Activated CD4-positive, alpha-beta T cell treated with anti-CD3 and anti-CD28 coated beads, Interleukin-2, amount 10 ng/mL, durations not matched to agents 7 days and 5 days (primary cell): ENCODE data around the gene LRP3. TPM values are rescaled to one million over a fixed set of nuclear protein-coding genes. Genes with fewer than 3 reads are reported as not detected.
"Not testable (repeated sequence)": the region's sequence is repeated elsewhere in the genome, so short reads cannot be mapped to it uniquely, and the experiment has no call there.

Experiments used
- CTCF ChIA-PET: fragments of 350-600 bp; sonication (Branson Sonifier 250); formaldehyde crosslinking; loops from one replicate; lab custom pipeline; 2021; ENCODE audit warnings: antibody characterized with exemption; lab: Charles Lee
- POLR2A ChIA-PET: fragments of 350-600 bp; sonication (Branson Sonifier 250); formaldehyde crosslinking; loops from one replicate; lab custom pipeline; 2021; ENCODE audit warnings: antibody characterized with exemption; lab: Charles Lee
- DNase-seq: peaks from one replicate; pipeline ENCODE4 v3.0.0-alpha.2; 2020
- H3K27ac Mint-ChIP-seq: one replicate; pipeline ENCODE4 v1.8.0; 2021; ENCODE audit warnings: mild to moderate bottlenecking, moderate library complexity, mixed read lengths
- H3K27me3 Mint-ChIP-seq: one replicate; pipeline ENCODE4 v1.8.0; 2021; ENCODE audit warnings: mixed read lengths
- H3K36me3 Mint-ChIP-seq: one replicate; pipeline ENCODE4 v1.8.0; 2021; ENCODE audit warnings: low read depth, mixed read lengths
- H3K4me1 Mint-ChIP-seq: one replicate; pipeline ENCODE4 v1.8.0; 2021; ENCODE audit warnings: mixed read lengths
- H3K4me3 Mint-ChIP-seq: one replicate; pipeline ENCODE4 v1.8.0; 2021; ENCODE audit warnings: mild to moderate bottlenecking, moderate library complexity, mixed read lengths
- H3K9me3 Mint-ChIP-seq: one replicate; pipeline ENCODE4 v1.8.0; 2021; ENCODE audit warnings: mixed read lengths
- total RNA-seq, 2 experiments: library from RNA; stranded (reverse); gene quantifications; one replicate each; pipeline ENCODE4 v1.2.3, GENCODE V29; 2021

The LRP3 gene
- total RNA-seq, 2 experiments from 2014 or later: 0.08 to 0.20 TPM

- Mint-ChIP-seq H3K36me3 (peaks cover 6% of the 10 kb centered on the region), H3K9me3 (no peaks in the 10 kb centered on the region), H3K27me3 (peaks cover 2% of the 10 kb centered on the region), H3K4me3 (peak overlapping the region; percentile 91), H3K4me1 (peaks cover 36% of the 10 kb centered on the region), H3K27ac (peak overlapping the region; percentile 95)
- ChIA-PET POLR2A (interaction anchor here (0.6 to 1.9 kb wide), 4 partner anchors 13 to 42 kb away, joined by 3 to 12 read pairs (median 3); no protein-coding TSS in a partner anchor), CTCF (interaction anchor here (0.6 to 5.3 kb wide), 15 partner anchors 9 to 239 kb away, joined by 3 to 58 read pairs (median 5); no protein-coding TSS in a partner anchor)
- peak; percentile 95 for DNase-seq
Measured at GRCh38 chr19:33176670-33177416, 17.3 kb upstream of the LRP3 start.

DNA sequence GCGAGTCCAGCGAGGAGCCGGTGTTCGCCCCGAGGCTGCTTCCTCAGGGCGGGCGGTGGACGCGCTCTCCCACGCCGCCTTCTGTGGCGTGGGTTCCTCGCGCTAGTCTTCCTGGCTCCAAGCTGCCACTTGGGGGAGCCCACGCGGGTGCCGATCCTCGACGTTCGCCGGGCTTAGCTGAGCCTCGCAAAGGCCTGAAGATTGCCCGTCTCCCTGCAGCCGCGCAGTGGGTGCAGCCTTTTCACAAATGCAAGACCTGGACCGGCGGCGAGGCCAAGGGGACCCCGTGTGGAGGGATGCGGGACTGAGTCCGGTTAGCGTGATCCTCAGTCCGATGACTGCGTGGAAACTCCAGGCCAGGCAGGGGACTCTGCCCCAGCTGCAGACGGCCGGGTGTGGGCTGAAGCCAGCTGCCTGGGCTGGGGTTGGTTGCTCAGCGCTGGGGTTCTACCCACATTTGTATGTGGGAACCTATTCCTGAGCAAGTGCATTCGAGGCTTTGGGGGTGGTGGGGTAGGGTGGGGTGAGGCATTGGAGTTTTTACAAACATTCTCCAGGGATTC is 16.6 kb upstream of the LRP3 start:
- POLR2A ChIA-PET: interaction anchor here (0.6 to 1.9 kb wide), 2 partner anchors 14 to 18 kb away, joined by 3 to 12 read pairs; no protein-coding TSS in a partner anchor
- peak overlapping the region; percentile 95 for H3K27ac Mint-ChIP-seq

DNA sequence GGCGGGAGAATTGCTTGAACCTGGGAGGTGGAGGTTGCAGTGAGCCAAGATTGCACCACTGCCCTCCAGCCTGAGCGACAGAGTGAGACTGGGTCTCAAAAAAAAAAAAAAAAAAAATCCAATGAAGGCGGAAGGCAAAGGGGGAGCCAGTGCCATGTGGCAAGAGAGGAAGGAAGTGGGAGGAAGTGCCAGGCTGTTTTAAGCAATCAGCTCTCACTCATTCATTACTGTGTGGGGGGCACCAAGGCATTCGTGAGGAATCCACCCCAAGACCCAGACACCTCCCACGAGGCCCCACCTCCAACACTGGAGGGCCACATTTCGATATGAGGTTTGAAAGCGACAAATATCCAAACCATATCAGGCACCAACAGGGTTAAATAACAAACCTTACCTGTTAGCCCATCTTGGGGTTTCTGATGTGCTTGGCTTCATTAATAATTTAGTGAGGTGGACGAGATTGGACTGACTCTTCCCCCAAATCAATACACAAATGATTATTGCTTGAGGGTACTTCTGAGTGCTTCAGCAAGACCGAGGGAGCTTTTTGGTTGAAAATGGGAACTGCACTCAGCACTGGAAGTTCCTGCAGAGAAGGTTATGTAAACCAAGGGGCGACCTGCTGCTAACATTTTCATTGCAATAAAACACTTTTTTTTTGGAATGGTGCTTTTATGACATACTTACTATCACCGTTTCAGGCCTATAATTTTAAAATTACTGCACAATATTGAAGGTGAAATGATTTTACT is 7.5 kb upstream of the LRP3 start:
- no peak for DNase-seq
- H3K27ac Mint-ChIP-seq: no peak overlapping the region
- no peaks in the 10 kb centered on the region for H3K9me3 Mint-ChIP-seq
- no peak overlapping the region for H3K4me3 Mint-ChIP-seq
- peaks cover 17% of the 10 kb centered on the region for H3K27me3 Mint-ChIP-seq
- ChIA-PET CTCF (interaction anchor here (4.3 kb wide), 1 partner anchor 10 kb away, joined by 16 read pairs; no protein-coding TSS in a partner anchor), POLR2A (no interaction called here)
- H3K36me3 Mint-ChIP-seq: no peaks in the 10 kb centered on the region
- peaks cover 6% of the 10 kb centered on the region for H3K4me1 Mint-ChIP-seq

More for the DNA sequence above, 16.6 kb upstream of the LRP3 start:
- no peaks in the 10 kb centered on the region for H3K9me3 Mint-ChIP-seq
- H3K27me3 Mint-ChIP-seq: peaks cover 2% of the 10 kb centered on the region
- DNase-seq: peak; percentile 77
- H3K4me3 Mint-ChIP-seq: peak overlapping the region; percentile 91
- H3K36me3 Mint-ChIP-seq: peaks cover 4% of the 10 kb centered on the region
- CTCF ChIA-PET: interaction anchor here (0.8 to 5.3 kb wide), 13 partner anchors 9 to 230 kb away, joined by 3 to 58 read pairs (median 6); no protein-coding TSS in a partner anchor
- H3K4me1 Mint-ChIP-seq: peaks cover 34% of the 10 kb centered on the region

GRCh38 chr19:33187183-33187540 is 7.0 kb upstream of the LRP3 start:
- no peaks in the 10 kb centered on the region for H3K36me3 Mint-ChIP-seq
- H3K27me3 Mint-ChIP-seq: peaks cover 22% of the 10 kb centered on the region
- no peak for DNase-seq
- ChIA-PET CTCF (interaction anchor here (4.3 kb wide), 1 partner anchor 10 kb away, joined by 16 read pairs; no protein-coding TSS in a partner anchor), POLR2A (no interaction called here)
- no peaks in the 10 kb centered on the region for H3K9me3 Mint-ChIP-seq
- no peak overlapping the region for H3K27ac Mint-ChIP-seq
- H3K4me1 Mint-ChIP-seq: peaks cover 6% of the 10 kb centered on the region
- no peak overlapping the region for H3K4me3 Mint-ChIP-seq

DNA sequence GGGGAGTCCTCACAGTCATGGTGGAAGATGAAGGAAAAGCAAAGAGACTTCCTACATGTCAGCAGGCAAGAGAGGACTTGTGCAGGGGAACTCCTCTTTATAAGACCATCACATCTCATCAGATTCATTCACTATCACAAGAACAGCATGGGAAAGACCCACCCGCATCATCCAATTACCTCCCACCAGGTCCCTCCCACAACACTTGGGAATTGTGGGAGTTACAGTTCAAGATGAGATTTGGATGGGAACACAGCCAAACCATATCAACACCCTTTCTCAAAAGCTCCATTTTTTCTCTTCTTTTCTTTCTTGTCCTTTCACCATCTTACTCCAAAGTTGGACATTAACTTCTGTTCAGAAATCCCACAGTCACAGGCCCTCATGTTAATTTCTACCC is 4.7 kb upstream of the LRP3 start:
- H3K36me3 Mint-ChIP-seq: no peaks in the 10 kb centered on the region
- DNase-seq: no peak
- CTCF ChIA-PET: no interaction called here
- H3K4me3 Mint-ChIP-seq: no peak overlapping the region
- H3K27ac Mint-ChIP-seq: no peak overlapping the region
- no peaks in the 10 kb centered on the region for H3K9me3 Mint-ChIP-seq
- peaks cover 39% of the 10 kb centered on the region for H3K27me3 Mint-ChIP-seq
- POLR2A ChIA-PET: no interaction called here
- peaks cover 6% of the 10 kb centered on the region for H3K4me1 Mint-ChIP-seq

DNA sequence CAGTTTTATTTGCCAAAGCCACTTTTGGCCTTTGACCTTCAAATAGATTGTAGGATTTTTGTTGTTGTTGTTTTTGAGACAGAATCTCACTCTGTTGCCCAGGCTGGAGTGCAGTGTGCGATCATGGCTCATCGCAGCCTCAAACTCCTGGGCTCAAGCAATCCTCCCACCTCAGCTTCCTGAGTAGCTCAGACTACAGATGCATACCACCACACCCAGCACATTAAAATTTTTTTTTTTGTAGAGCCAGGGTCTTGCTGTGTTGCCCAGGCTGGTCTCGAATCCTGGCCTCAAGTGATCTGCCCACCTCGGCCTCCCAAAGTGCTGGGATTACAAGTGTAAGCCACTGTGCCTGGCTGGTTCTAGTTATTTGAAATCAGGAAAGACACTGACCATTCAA is 3.0 kb upstream of the LRP3 start:
- POLR2A ChIA-PET, CTCF ChIA-PET, H3K27ac Mint-ChIP-seq: not testable (repeated sequence)

GRCh38 chr19:33191501-33191900 is 2.6 kb upstream of the LRP3 start:
- H3K27me3 Mint-ChIP-seq: peaks cover 42% of the 10 kb centered on the region
- H3K27ac Mint-ChIP-seq: no peak overlapping the region
- H3K4me3 Mint-ChIP-seq: no peak overlapping the region
- H3K36me3 Mint-ChIP-seq: no peaks in the 10 kb centered on the region
- POLR2A ChIA-PET: no interaction called here
- CTCF ChIA-PET: no interaction called here
- H3K4me1 Mint-ChIP-seq: peaks cover under 1% of the 10 kb centered on the region
- no peaks in the 10 kb centered on the region for H3K9me3 Mint-ChIP-seq
- no peak for DNase-seq

More for the DNA sequence above, 3.0 kb upstream of the LRP3 start:
- not testable (repeated sequence) for H3K4me1 Mint-ChIP-seq, H3K9me3 Mint-ChIP-seq, DNase-seq, H3K4me3 Mint-ChIP-seq, H3K36me3 Mint-ChIP-seq
- peaks cover 42% of the 10 kb centered on the region for H3K27me3 Mint-ChIP-seq

- H3K27ac Mint-ChIP-seq: no peak overlapping the region
- ChIA-PET CTCF (no interaction called here), POLR2A (interaction anchor here (0.6 kb wide), 1 partner anchor 16 kb away, joined by 3 read pairs; no protein-coding TSS in a partner anchor)
- H3K4me1 Mint-ChIP-seq: no peaks in the 10 kb centered on the region
- H3K27me3 Mint-ChIP-seq: peaks cover 43% of the 10 kb centered on the region
- H3K36me3 Mint-ChIP-seq: no peaks in the 10 kb centered on the region
- H3K9me3 Mint-ChIP-seq: no peaks in the 10 kb centered on the region
- no peak overlapping the region for H3K4me3 Mint-ChIP-seq
- DNase-seq: no peak
Measured at GRCh38 chr19:33192010-33192409, 2.1 kb upstream of the LRP3 start.

DNA sequence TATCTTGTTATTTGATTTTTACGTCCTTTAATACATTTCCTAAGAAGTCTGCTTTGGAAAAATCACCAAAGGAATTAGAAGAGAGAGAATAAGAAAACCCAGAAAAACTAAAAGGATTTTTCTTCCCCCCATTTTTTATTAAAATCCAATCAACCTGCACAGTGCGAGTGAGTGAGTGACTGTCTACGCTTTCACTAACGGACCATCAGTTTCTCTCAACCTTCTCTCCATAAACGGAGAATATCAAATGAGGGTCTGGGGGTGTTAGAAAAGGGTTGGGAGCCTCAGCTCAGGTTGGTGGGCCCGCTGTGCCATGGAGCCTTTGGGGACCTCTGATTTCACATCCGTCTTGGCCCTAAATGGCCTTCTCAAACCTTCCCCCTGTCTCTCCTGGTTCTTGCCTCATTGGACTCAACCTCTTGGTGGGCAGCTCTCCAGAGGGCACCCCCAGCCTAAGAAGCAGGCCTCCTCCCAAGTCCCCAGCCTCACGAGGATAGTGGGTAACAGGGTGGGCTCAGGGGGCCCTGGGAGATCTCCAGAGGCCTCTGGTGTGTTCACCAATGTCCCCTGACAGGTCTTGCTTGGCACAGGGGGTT is 763 bp upstream of the LRP3 start:
- DNase-seq: no peak
- no peaks in the 10 kb centered on the region for H3K9me3 Mint-ChIP-seq
- CTCF ChIA-PET: no interaction called here

DNA sequence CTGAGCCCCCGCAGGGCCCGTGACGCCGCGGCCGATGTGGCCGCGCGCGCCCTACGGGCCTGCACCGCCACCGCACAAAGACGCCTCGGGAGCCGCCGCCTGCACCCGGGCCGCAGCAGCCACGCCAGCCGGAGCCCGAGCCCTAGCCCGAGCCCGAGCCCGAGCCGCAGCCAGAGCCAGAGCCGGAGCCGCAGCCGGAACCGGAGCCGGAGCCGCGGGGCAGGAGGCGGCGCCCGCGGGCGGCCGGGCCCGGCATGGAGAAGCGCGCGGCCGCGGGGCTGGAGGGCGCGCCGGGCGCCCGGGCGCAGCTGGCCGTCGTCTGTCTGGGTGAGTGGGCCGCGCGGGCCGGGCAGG is 379 bp downstream of the LRP3 start:
- Mint-ChIP-seq H3K4me3 (no peak overlapping the region), H3K36me3 (no peaks in the 10 kb centered on the region), H3K27me3 (peaks cover 38% of the 10 kb centered on the region), H3K4me1 (no peaks in the 10 kb centered on the region), H3K27ac (no peak overlapping the region), H3K9me3 (no peaks in the 10 kb centered on the region)
- ChIA-PET CTCF (no interaction called here), POLR2A (no interaction called here)
- no peak for DNase-seq

More for the DNA sequence above, 763 bp upstream of the LRP3 start:
- no peak overlapping the region for H3K27ac Mint-ChIP-seq
- H3K4me1 Mint-ChIP-seq: no peaks in the 10 kb centered on the region
- H3K4me3 Mint-ChIP-seq: peak overlapping the region; percentile 40
- H3K36me3 Mint-ChIP-seq: no peaks in the 10 kb centered on the region
- H3K27me3 Mint-ChIP-seq: peaks cover 43% of the 10 kb centered on the region
- POLR2A ChIA-PET: no interaction called here

DNA sequence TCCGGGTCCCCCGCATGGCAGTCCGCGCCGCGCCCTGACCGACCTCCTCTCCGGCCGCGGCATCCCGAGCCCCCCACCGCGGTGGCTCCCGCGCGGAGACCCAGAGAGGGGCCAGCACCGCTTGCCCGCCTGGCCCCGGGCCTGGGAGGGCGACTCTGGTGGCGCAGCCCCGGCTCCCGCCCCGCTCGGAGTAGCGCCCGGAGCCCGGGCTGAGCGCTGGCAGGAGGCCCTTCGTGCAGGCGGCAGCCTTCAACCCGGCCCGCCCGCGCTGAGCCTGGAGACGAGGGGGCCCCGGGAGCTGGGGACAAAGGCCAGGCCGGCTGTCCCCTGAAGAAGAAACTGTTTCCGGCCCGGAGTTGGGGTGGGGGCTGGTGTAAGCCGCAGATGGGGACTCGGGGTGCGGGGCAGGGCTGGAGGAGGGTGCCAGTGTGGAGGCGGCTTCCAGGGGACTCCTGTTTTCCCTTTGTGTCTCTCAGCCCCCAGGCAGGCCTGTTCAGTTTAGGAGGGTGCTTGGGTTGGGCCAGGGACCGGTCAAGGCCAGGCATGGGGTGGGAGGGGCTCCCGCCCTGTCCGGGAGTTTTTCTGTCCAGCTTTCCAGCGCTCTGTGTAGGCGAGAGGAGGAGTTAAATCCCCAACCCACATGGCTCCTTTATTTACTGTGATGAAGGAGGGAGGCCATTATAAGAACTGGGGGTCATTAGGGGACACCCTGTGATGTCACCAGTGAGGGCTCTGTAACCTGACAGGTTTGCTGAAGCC is 935 bp downstream of the LRP3 start:
- H3K9me3 Mint-ChIP-seq: no peaks in the 10 kb centered on the region
- no peak overlapping the region for H3K27ac Mint-ChIP-seq
- POLR2A ChIA-PET: no interaction called here
- no peaks in the 10 kb centered on the region for H3K4me1 Mint-ChIP-seq
- no peak overlapping the region for H3K4me3 Mint-ChIP-seq
- DNase-seq: no peak
- H3K36me3 Mint-ChIP-seq: no peaks in the 10 kb centered on the region
- CTCF ChIA-PET: no interaction called here
- peaks cover 36% of the 10 kb centered on the region for H3K27me3 Mint-ChIP-seq
